B cell (primary cell): ENCODE data around the gene CCDC81. TPM values are rescaled to one million over a fixed set of nuclear protein-coding genes. Genes with fewer than 3 reads are reported as not detected.
"Not testable (repeated sequence)": the region's sequence is repeated elsewhere in the genome, so short reads cannot be mapped to it uniquely, and the experiment has no call there.

Experiments used
- ATAC-seq: fragments of 200-7000 bp; cut with Tn5 transposase; one replicate; pipeline ENCODE4 v1.10.0; 2021; ENCODE audit warnings: low read depth, mild to moderate bottlenecking, moderate number of reproducible peaks, moderate library complexity
- CTCF ChIA-PET: fragments of 350-600 bp; sonication (Branson Sonifier 250); formaldehyde crosslinking; loops from one replicate; lab custom pipeline; 2021; ENCODE audit warnings: antibody characterized with exemption, inconsistent platforms; lab: Charles Lee
- POLR2A ChIA-PET: fragments of 350-600 bp; sonication (Branson Sonifier 250); formaldehyde crosslinking; loops from one replicate; lab custom pipeline; 2021; ENCODE audit warnings: antibody characterized with exemption; lab: Charles Lee
- DNase-seq: peaks from one replicate; pipeline ENCODE4 v3.0.0; 2013
- H2AFZ ChIP-seq: 2 replicates; pipeline ENCODE4 v1.6.1; 2012; ENCODE audit warnings: mild to moderate bottlenecking, low read depth, low read length; ENCODE audit not compliant: insufficient read depth, poor library complexity, severe bottlenecking
- H3K27ac ChIP-seq, 2 donors: 1 replicate in 1 of 2; 2 replicates in 1 of 2; pipeline ENCODE4 v1.5.1; 2012 to 2013; ENCODE audit warnings: low read length in 2 of 2, mild to moderate bottlenecking in 2 of 2, moderate library complexity in 1 of 2
- H3K27me3 ChIP-seq, 4 experiments: fragments of 200-600 bp in 1 of 4; sonication (generic) in 1 of 4; replicated peaks in 1 of 4; 1 replicate in 2 of 4; 2 replicates in 2 of 4; pipeline versions ENCODE4 v1.6.1 to v1.7.0; 2013 to 2016; ENCODE audit warnings: low read length in 3 of 4, mild to moderate bottlenecking in 2 of 4, mixed read lengths in 1 of 4, moderate library complexity in 1 of 4; ENCODE audit not compliant: insufficient read depth in 4 of 4, control insufficient read depth in 3 of 4; ENCODE audit errors: control extremely low read depth in 1 of 4
- H3K36me3 ChIP-seq, 2 experiments: replicated peaks in 1 of 2; 1 replicate in 1 of 2; 2 replicates in 1 of 2; pipeline versions ENCODE4 v1.6.1 to v1.7.1; 2013; ENCODE audit warnings: low read length in 1 of 2; ENCODE audit not compliant: insufficient read depth in 2 of 2, control insufficient read depth in 1 of 2; ENCODE audit errors: control extremely low read depth in 1 of 2, extremely low read depth in 1 of 2
- H3K4me1 ChIP-seq, 2 donors: fragments of 200-600 bp in 1 of 2; sonication (generic) in 1 of 2; 1 replicate in 1 of 2; 2 replicates in 1 of 2; pipeline versions ENCODE4 v1.5.1 to v1.6.1; 2013 to 2017; ENCODE audit warnings: low read length in 2 of 2; ENCODE audit not compliant: control insufficient read depth in 2 of 2, insufficient read depth in 2 of 2
- H3K4me2 ChIP-seq: replicated peaks from 2 replicates; pipeline ENCODE3; 2012; ENCODE audit warnings: mild to moderate bottlenecking, low read depth, low read length; ENCODE audit not compliant: poor library complexity, severe bottlenecking
- H3K4me3 ChIP-seq, 5 experiments: fragments of 200-600 bp in 1 of 5; sonication (generic) in 1 of 5; 1 replicate in 3 of 5; 2 replicates in 2 of 5; pipeline versions ENCODE4 v1.5.1 to v1.7.0; 2011 to 2016; ENCODE audit warnings: low read length in 4 of 5, mild to moderate bottlenecking in 4 of 5, low read depth in 2 of 5, control low read depth in 1 of 5, moderate library complexity in 1 of 5; ENCODE audit not compliant: insufficient read depth in 1 of 5; ENCODE audit errors: control extremely low read depth in 1 of 5, extremely low read depth in 1 of 5
- H3K79me2 ChIP-seq: fragments of 200-600 bp; sonication (generic); one replicate; pipeline ENCODE4 v1.6.0; 2016; ENCODE audit warnings: low read length; ENCODE audit not compliant: control insufficient read depth, insufficient read depth
- H3K9ac ChIP-seq: fragments of 200-600 bp; sonication (generic); 2 replicates; pipeline ENCODE4 v1.6.1; 2017; ENCODE audit warnings: mild to moderate bottlenecking, low read length, moderate library complexity
- H3K9me3 ChIP-seq, 3 donors: one replicate each; pipeline versions ENCODE4 v1.6.1 to v1.7.1; 2013; ENCODE audit warnings: low read length in 2 of 3; ENCODE audit not compliant: control insufficient read depth in 2 of 3, insufficient read depth in 1 of 3; ENCODE audit errors: control extremely low read depth in 1 of 3
- H4K20me1 ChIP-seq: 2 replicates; pipeline ENCODE4 v1.6.0; 2012; ENCODE audit warnings: mild to moderate bottlenecking, low read length; ENCODE audit not compliant: insufficient read depth, control insufficient read depth, poor library complexity, severe bottlenecking
- H3K27ac Mint-ChIP-seq: one replicate; pipeline ENCODE4 v1.8.0; 2021; ENCODE audit warnings: mixed read lengths
- H3K27me3 Mint-ChIP-seq: one replicate; pipeline ENCODE4 v1.8.0; 2021; ENCODE audit warnings: mixed read lengths
- H3K4me1 Mint-ChIP-seq: one replicate; pipeline ENCODE4 v1.8.0; 2021; ENCODE audit warnings: mixed read lengths
- H3K4me3 Mint-ChIP-seq: one replicate; pipeline ENCODE4 v1.8.0; 2021; ENCODE audit warnings: mixed read lengths
- H3K9me3 Mint-ChIP-seq: one replicate; pipeline ENCODE4 v1.8.0; 2022; ENCODE audit warnings: mixed read lengths; ENCODE audit not compliant: insufficient read depth
- EZH2 ChIP-seq: IDR thresholded peaks from 2 replicates; pipeline ENCODE4 v1.6.1; 2012; ENCODE audit warnings: borderline replicate concordance, low read depth, mild to moderate bottlenecking, moderate library complexity, low read length; ENCODE audit not compliant: insufficient read depth, poor library complexity, severe bottlenecking
- WGBS: methylation state at CpG from one replicate; pipeline ENCODE4 v1.1.5; 2013; ENCODE audit warnings: missing lambda C conversion rate; ENCODE audit not compliant: insufficient coverage; 5-methylcytosine and 5-hydroxymethylcytosine counted together
- intact Hi-C: fragments of 100-400 bp; cut with micrococcal nuclease; formaldehyde crosslinking; loops from one replicate; pipeline ENCODE4 v1.10.0; 2022
- polyA plus RNA-seq: library from polyadenylated mRNA; depleted of rRNA; stranded (reverse); fragments of >200 nt; gene quantifications from 2 replicates; pipeline ENCODE4 v1.2.3, GENCODE V29; 2012
- total RNA-seq, 2 donors: library from RNA; stranded (reverse); fragments of 120-200 nt in 1 of 2; gene quantifications; 1 replicate in 1 of 2; 2 replicates in 1 of 2; pipeline versions ENCODE4 v1.2.3 to v1.2.4, GENCODE V29; 2013 to 2022
- TF ChIP-seq, protein P1 (sequence below): fragments of 200-600 bp; IDR thresholded peaks from one replicate; pipeline ENCODE4 v1.8.0; 2022; ENCODE audit warnings: antibody characterized with exemption, mild to moderate bottlenecking

The CCDC81 gene
- total and polyA plus RNA-seq, 2 donors (not counting 1 experiment from before 2014, with no cell fraction given) = 0.18 to 0.84 TPM

DNA sequence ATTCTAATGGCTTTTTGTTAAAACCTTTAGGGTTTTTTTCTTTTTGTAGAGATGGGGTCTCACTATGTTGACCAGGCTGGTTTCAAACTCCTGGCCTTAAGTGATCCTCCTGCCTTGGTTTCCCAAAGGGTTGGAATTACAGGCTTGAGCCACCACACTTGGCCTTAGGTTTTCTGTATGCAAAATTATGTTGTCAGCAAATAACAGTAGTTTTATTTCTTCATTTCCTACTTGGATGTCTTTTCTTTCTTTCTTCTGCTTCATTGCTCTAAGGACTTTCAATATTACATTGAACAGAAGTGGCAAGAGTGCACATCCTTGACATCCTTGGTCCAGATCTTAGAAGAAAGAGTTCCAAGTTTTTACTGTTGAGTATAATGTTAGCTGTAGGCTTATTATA lies 52.8 kb downstream of the CCDC81 start:
- H3K4me3 ChIP-seq = no peak overlapping the region
- intact Hi-C loops = no loop called here
- H3K9me3 Mint-ChIP-seq = peaks cover 8% of the 10 kb centered on the region
- no peaks in the 10 kb centered on the region for H3K4me1 ChIP-seq
- no peaks in the 10 kb centered on the region for H3K36me3 ChIP-seq
- TF ChIP-seq, protein P1, sequence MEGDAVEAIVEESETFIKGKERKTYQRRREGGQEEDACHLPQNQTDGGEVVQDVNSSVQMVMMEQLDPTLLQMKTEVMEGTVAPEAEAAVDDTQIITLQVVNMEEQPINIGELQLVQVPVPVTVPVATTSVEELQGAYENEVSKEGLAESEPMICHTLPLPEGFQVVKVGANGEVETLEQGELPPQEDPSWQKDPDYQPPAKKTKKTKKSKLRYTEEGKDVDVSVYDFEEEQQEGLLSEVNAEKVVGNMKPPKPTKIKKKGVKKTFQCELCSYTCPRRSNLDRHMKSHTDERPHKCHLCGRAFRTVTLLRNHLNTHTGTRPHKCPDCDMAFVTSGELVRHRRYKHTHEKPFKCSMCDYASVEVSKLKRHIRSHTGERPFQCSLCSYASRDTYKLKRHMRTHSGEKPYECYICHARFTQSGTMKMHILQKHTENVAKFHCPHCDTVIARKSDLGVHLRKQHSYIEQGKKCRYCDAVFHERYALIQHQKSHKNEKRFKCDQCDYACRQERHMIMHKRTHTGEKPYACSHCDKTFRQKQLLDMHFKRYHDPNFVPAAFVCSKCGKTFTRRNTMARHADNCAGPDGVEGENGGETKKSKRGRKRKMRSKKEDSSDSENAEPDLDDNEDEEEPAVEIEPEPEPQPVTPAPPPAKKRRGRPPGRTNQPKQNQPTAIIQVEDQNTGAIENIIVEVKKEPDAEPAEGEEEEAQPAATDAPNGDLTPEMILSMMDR = no peak
- no peak for TF ChIP-seq EZH2
- H4K20me1 ChIP-seq = no peaks in the 10 kb centered on the region
- H3K79me2 ChIP-seq = no peaks in the 10 kb centered on the region
- no peak overlapping the region for H3K9ac ChIP-seq
- no peaks in the 10 kb centered on the region for H3K27me3 Mint-ChIP-seq
- H3K4me3 Mint-ChIP-seq = no peak overlapping the region
- H3K27ac ChIP-seq = no peak overlapping the region
- no peaks in the 10 kb centered on the region for H3K27me3 ChIP-seq
- DNase-seq = no peak
- H3K27ac Mint-ChIP-seq = no peak overlapping the region
- CTCF ChIA-PET = no interaction called here
- H2AFZ ChIP-seq = no peak overlapping the region
- no peak overlapping the region for H3K4me2 ChIP-seq
- no peak for ATAC-seq
- no peaks in the 10 kb centered on the region for H3K4me1 Mint-ChIP-seq
- H3K9me3 ChIP-seq = peaks cover 0 to 3% (median 0%) of the 10 kb centered on the region in 3 donors
- POLR2A ChIA-PET = no interaction called here

DNA sequence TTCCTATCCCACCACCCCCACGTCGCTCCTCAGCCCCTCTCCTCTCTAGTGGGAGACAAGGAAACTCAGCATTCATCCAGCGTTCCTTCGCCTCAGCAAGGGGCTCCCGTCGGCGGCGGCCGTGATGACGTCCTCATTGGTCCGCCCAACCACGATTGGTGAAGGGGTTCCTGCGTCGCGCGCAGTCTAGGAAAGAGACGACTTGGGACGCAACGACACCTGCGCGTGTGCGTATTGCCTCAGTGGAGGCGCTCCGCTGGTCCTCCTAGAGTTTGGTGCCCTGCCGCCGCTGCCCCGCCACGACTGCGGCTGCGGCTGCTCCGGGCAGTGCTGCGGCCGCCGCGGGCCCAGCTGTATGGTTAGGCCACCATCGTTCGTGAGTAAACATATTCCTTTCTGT lies 56.6 kb downstream of the CCDC81 start:
- DNase-seq (no peak), ATAC-seq (no peak)
- 97% methylated on average over 37 of the region's 37 CpGs for WGBS
- peaks cover 0 to 5% (median 0%) of the 10 kb centered on the region in 3 donors for H3K9me3 ChIP-seq
- no peaks in the 10 kb centered on the region for H3K27me3 ChIP-seq
- H3K36me3 ChIP-seq = no peaks in the 10 kb centered on the region
- POLR2A ChIA-PET = no interaction called here
- no peak overlapping the region for H3K27ac ChIP-seq
- TF ChIP-seq, protein P1 = no peak
- no peak for TF ChIP-seq EZH2
- H3K27me3 Mint-ChIP-seq = no peaks in the 10 kb centered on the region
- intact Hi-C loops = no loop called here
- H2AFZ ChIP-seq = no peak overlapping the region
- no peak overlapping the region for H3K4me3 Mint-ChIP-seq
- no peak overlapping the region for H3K4me3 ChIP-seq
- H3K79me2 ChIP-seq = no peaks in the 10 kb centered on the region
- CTCF ChIA-PET = interaction anchor here (0.7 kb wide), 1 partner anchor 938 kb away, joined by 6 read pairs; no protein-coding TSS in a partner anchor
- H3K4me1 ChIP-seq = no peaks in the 10 kb centered on the region
- H3K9ac ChIP-seq = no peak overlapping the region
- no peaks in the 10 kb centered on the region for H3K4me1 Mint-ChIP-seq
- no peaks in the 10 kb centered on the region for H4K20me1 ChIP-seq
- no peak overlapping the region for H3K4me2 ChIP-seq
- H3K9me3 Mint-ChIP-seq = peaks cover 5% of the 10 kb centered on the region
- H3K27ac Mint-ChIP-seq = no peak overlapping the region

DNA sequence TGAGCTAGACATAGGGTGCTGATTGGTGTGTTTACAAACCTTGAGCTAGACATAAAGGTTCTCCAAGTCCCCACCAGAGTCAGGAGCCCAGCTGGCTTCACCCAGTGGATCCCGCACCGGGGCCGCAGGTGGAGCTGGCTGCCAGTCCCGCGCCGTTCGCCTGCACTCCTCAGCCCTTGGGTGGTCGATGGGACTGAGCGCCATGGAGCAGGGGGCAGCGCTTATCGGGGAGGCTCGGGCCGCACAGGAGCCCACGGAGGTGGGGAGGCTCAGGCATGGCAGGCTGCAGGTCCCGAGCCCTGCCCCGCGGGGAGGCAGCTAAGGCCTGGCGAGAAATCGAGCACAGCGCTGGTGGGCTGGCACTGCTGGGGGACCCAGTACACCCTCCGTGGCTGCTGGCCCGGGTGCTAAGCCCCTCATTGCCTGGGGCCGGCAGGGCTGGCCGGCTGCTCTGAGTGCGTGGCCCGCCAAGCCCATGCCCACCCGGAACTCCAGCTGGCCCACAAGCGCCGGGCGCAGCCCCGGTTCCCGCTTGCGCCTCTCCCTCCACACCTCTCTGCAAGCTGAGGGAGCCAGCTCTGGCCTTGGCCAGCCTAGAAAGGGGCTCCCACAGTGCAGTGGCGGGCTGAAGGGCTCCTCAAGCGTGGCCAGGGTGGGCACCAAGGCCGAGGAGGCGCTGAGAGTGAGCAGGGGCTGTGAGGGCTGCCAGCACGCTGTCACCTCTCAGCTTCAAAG lies 58.8 kb downstream of the CCDC81 start:
- H3K9me3 ChIP-seq, H3K27ac ChIP-seq, H3K4me3 ChIP-seq, H3K36me3 ChIP-seq, H3K27me3 Mint-ChIP-seq, H3K4me3 Mint-ChIP-seq, H3K9me3 Mint-ChIP-seq, H4K20me1 ChIP-seq, POLR2A ChIA-PET, H3K4me2 ChIP-seq, CTCF ChIA-PET, H3K4me1 Mint-ChIP-seq, H3K27ac Mint-ChIP-seq, H3K79me2 ChIP-seq, H2AFZ ChIP-seq, H3K9ac ChIP-seq, H3K4me1 ChIP-seq, ATAC-seq, DNase-seq, intact Hi-C loops, H3K27me3 ChIP-seq: not testable (repeated sequence)
- WGBS = 94% methylated on average over 30 of the region's 38 CpGs
